Panc1 (cell line): ENCODE measurements around the gene TTLL11. TPM values are rescaled to one million over a fixed set of nuclear protein-coding genes. Genes with fewer than 3 reads are reported as not detected.

Source experiments
- ATAC-seq: fragments of 200-7000 bp; cut with Tn5 transposase; 2 replicates; pipeline ENCODE4 v1.9.1; 2020; ENCODE audit warnings: mild to moderate bottlenecking, moderate library complexity
- BruUV-seq: library from RNA; stranded (reverse); fragments of 400-500 nt; replicated peaks from 2 replicates; lab custom pipeline; 2021; lab: Mats Ljungman, UMichigan
- CTCF ChIA-PET: fragments of 300-600 bp; sonication (Branson Sonifier 250); formaldehyde crosslinking; loops from one replicate; lab custom pipeline; 2022; ENCODE audit warnings: antibody characterized with exemption; lab: Charles Lee
- POLR2A ChIA-PET: fragments of 300-600 bp; sonication (Branson Sonifier 250); formaldehyde crosslinking; loops from one replicate; lab custom pipeline; 2022; ENCODE audit warnings: antibody characterized with exemption; lab: Charles Lee
- DNase-seq: peaks from one replicate; pipeline ENCODE4 v3.0.0-alpha.2; 2010; ENCODE audit warnings: low read depth, low spot score
- H3K27ac ChIP-seq: 2 replicates; pipeline ENCODE4 v1.5.1; 2011; ENCODE audit warnings: mild to moderate bottlenecking, low read length, inconsistent platforms
- H3K27me3 ChIP-seq: fragments of 200-500 bp; sonication (Bioruptor generic); 2 replicates; pipeline ENCODE4 v1.6.0; 2014; ENCODE audit warnings: low read length, inconsistent platforms; ENCODE audit not compliant: control insufficient read depth, insufficient read depth
- H3K36me3 ChIP-seq: fragments of 200-500 bp; sonication (Bioruptor generic); 2 replicates; pipeline ENCODE4 v1.5.1; 2014; ENCODE audit warnings: inconsistent platforms, mild to moderate bottlenecking, low read length, moderate library complexity; ENCODE audit not compliant: control insufficient read depth, insufficient read depth
- H3K4me1 ChIP-seq: 2 replicates; pipeline ENCODE4 v1.5.1; 2011; ENCODE audit warnings: inconsistent platforms, mild to moderate bottlenecking, low read length, moderate library complexity; ENCODE audit not compliant: control insufficient read depth, insufficient read depth
- H3K4me3 ChIP-seq, 2 experiments: 2 replicates each; pipeline ENCODE4 v1.5.1; 2011 to 2012; ENCODE audit warnings: low read depth in 2 of 2, low read length in 2 of 2, mild to moderate bottlenecking in 2 of 2, inconsistent platforms in 1 of 2, moderate library complexity in 1 of 2
- H3K9me3 ChIP-seq: fragments of 200-500 bp; sonication (Bioruptor generic); 2 replicates; pipeline ENCODE4 v1.5.1; 2014; ENCODE audit warnings: low read depth, mild to moderate bottlenecking, inconsistent platforms, low read length, moderate library complexity; ENCODE audit not compliant: control insufficient read depth, insufficient read depth
- CTCF ChIP-seq: fragments of 450-650 bp; IDR thresholded peaks from 2 replicates; pipeline ENCODE4 v1.5.1; 2017; ENCODE audit warnings: mild to moderate bottlenecking
- POLR2AphosphoS5 ChIP-seq: IDR thresholded peaks from 2 replicates; pipeline ENCODE4 v1.6.1; 2012; ENCODE audit warnings: mild to moderate bottlenecking, low read depth, low read length, moderate library complexity
- REST ChIP-seq, 2 experiments: IDR thresholded peaks; 2 replicates each; pipeline ENCODE4 v1.6.1; 2011 to 2012; ENCODE audit warnings: low read depth in 2 of 2, control low read depth in 1 of 2, low read length in 1 of 2, mild to moderate bottlenecking in 1 of 2, moderate library complexity in 1 of 2; ENCODE audit not compliant: insufficient read depth in 1 of 2
- SIN3A ChIP-seq: IDR thresholded peaks from 2 replicates; pipeline ENCODE4 v1.6.1; 2012; ENCODE audit warnings: low read depth, mild to moderate bottlenecking, low read length, moderate library complexity, borderline replicate concordance; ENCODE audit not compliant: insufficient read depth
- TCF7L2 ChIP-seq: IDR thresholded peaks from 2 replicates; pipeline ENCODE4 v1.6.1; 2011; ENCODE audit warnings: mild to moderate bottlenecking, low read depth, low read length, inconsistent platforms
- in situ Hi-C: cut with HindIII; loops from 2 replicates; pipeline ENCODE4 v1.10.0; 2016; ENCODE audit warnings: low sequenced_read_pairs, low pct_unique_long_range_greater_than_20kb
- intact Hi-C: fragments of 100-400 bp; cut with micrococcal nuclease; formaldehyde crosslinking; loops from one replicate; pipeline ENCODE4 v1.10.0; 2022; ENCODE audit not compliant: unreplicated experiment
- total RNA-seq: library from RNA; stranded (reverse); gene quantifications from one replicate; pipeline ENCODE4 v1.2.1, GENCODE V29; 2021; ENCODE audit not compliant: unreplicated experiment

TTLL11 gene
- total RNA-seq, 1 experiment from 2014 or later = 1.1 TPM

DNA sequence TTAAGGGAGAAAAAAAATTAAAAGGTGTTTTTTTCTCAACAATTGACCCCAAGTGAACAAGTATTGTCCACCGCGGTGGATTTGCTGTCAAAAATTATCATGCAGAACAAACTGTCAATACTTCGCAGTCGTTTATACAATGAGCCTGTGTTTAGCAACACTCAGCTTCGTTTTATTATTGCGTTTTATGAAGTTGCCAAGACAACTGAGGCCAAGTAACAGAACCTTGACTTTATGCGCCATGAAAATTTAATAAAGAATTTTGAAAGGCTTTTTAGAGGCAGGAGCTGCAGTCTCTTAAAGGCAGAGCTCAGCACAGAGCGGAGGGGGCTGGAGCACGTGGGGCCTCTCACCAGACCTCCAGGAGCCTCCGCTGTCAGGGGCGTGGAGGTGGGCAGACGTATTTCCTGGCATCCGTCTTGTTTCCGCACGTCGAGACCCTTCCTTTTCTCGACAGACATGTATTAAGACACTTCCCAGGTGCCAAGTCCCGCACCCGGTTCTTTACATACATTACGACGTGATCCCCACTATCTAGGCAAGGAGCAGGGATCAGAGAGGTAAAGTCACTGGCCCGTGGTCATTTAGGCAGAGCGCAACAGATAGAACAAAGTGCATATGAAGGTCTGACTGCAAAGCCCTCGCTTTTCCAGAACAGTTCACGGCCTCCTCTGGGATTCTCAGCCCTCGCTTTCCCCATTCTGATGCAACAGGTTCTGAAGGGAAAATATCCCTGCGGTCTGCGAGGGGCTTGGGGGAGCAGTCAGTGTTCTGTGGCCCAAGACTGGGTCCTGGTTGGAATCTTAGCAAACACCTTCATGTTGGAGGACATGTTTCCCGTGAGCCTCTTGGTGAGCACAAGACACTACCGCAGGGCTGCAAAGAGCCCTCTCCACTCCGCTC, 277.3 kb downstream of the TTLL11 start:
- POLR2A ChIA-PET = no interaction called here
- no peak overlapping the region for H3K4me3 ChIP-seq
- no peaks in the 10 kb centered on the region for H3K36me3 ChIP-seq
- no peak overlapping the region for H3K27ac ChIP-seq
- DNase-seq (no peak), ATAC-seq (no peak)
- BruUV-seq = no TSS peak
- H3K4me1 ChIP-seq = no peaks in the 10 kb centered on the region
- H3K9me3 ChIP-seq = no peaks in the 10 kb centered on the region
- intact Hi-C loops = no loop called here
- H3K27me3 ChIP-seq = no peaks in the 10 kb centered on the region
- TF ChIP-seq POLR2AphosphoS5 = no peak
- CTCF ChIA-PET = no interaction called here
- in situ Hi-C loops = no loop called here

- no peaks in the 10 kb centered on the region for H3K4me1 ChIP-seq
- no peak for DNase-seq
- ChIA-PET CTCF (no interaction called here), POLR2A (no interaction called here)
- H3K27ac ChIP-seq = no peak overlapping the region
- no peaks in the 10 kb centered on the region for H3K27me3 ChIP-seq
- intact Hi-C loops (no loop called here), in situ Hi-C loops (no loop called here)
- H3K36me3 ChIP-seq = no peaks in the 10 kb centered on the region
- H3K4me3 ChIP-seq = no peak overlapping the region
- no TSS peak for BruUV-seq
- ATAC-seq = no peak
- H3K9me3 ChIP-seq = no peaks in the 10 kb centered on the region
- TF ChIP-seq SIN3A = no peak
- no peak for TF ChIP-seq CTCF
These were observed 278.0 kb downstream of the TTLL11 start for GRCh38 chr9:121815084-121815483.

DNA sequence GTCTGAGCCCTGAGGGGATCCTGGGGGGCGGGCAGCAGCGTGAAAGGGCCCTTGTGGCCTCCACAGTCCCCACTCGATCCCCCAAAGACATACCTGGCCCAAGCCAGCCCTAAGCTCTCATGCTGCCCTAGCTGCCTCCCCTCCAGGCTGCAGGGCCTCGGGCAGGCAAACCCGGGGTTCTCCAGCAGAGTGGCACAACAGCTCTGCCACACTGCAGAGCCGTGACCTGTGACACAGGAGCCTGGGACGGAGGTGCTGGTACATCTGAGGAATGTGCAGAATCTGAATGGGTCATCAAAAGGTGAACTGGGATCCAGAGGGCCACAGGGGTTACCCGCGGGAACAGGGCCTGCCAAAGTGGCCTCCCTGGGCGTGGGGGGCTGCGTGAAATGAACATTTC, 278.5 kb downstream of the TTLL11 start:
- DNase-seq = no peak
- in situ Hi-C loops = no loop called here
- ChIA-PET CTCF (interaction anchor here (0.6 kb wide), 1 partner anchor 495 kb away, joined by 3 read pairs; no protein-coding TSS in a partner anchor), POLR2A (no interaction called here)
- intact Hi-C loops = no loop called here
- no peaks in the 10 kb centered on the region for H3K9me3 ChIP-seq
- H3K4me1 ChIP-seq = no peaks in the 10 kb centered on the region
- no peak overlapping the region for H3K4me3 ChIP-seq
- H3K27me3 ChIP-seq = no peaks in the 10 kb centered on the region
- no peak overlapping the region for H3K27ac ChIP-seq
- no TSS peak for BruUV-seq
- no peak for ATAC-seq
- TF ChIP-seq POLR2AphosphoS5 (no peak), CTCF (no peak), REST (IDR thresholded peaks at IDR 0.05; ENCODE audit: insufficient read depth in 1 of 2, low read depth in 2 of 2, low read length in 1 of 2) (no peak), TCF7L2 (no peak), SIN3A (no peak)
- no peaks in the 10 kb centered on the region for H3K36me3 ChIP-seq
